Esophagus squamous epithelium (tissue), 4 donors: ENCODE measurements around the gene LPP.

Experiments used
- CTCF ChIP-seq, 6 experiments: fragments of 450-650 bp in 4 of 6; fragments of 200-600 bp in 2 of 6; sonication (generic) in 2 of 6; IDR thresholded peaks; one replicate each; pipeline ENCODE4 v1.5.1; 2016 to 2019; ENCODE audit warnings: antibody characterized with exemption in 6 of 6, mild to moderate bottlenecking in 4 of 6, moderate library complexity in 4 of 6
- POLR2A ChIP-seq, 4 donors: fragments of 450-650 bp; IDR thresholded peaks; one replicate each; pipeline ENCODE4 v1.6.1; 2017; ENCODE audit warnings: antibody characterized with exemption in 4 of 4, mild to moderate bottlenecking in 4 of 4, moderate library complexity in 3 of 4

- no peak for TF ChIP-seq POLR2A (IDR thresholded peaks at IDR 0.05)
- no peak for TF ChIP-seq CTCF (IDR thresholded peaks at IDR 0.05)
Measured at GRCh38 chr3:188899881-188900280, 745.9 kb downstream of the LPP start.
